MM.1S (cell line): Measurements from ENCODE around the gene PTPRN2.

Experiments used
- EZH2 ChIP-seq: fragments of 300-600 bp; sonication (generic); optimal IDR thresholded peaks from 2 replicates; pipeline ENCODE3; 2017; ENCODE audit warnings: low read depth, mild to moderate bottlenecking, antibody characterized with exemption, low read length, mixed read lengths
- TF ChIP-seq, protein P1 (sequence below): fragments of 300-600 bp; sonication (generic); IDR thresholded peaks from 2 replicates; pipeline ENCODE4 v1.5.1; 2016; ENCODE audit warnings: antibody characterized with exemption, low read length, mixed read lengths

DNA sequence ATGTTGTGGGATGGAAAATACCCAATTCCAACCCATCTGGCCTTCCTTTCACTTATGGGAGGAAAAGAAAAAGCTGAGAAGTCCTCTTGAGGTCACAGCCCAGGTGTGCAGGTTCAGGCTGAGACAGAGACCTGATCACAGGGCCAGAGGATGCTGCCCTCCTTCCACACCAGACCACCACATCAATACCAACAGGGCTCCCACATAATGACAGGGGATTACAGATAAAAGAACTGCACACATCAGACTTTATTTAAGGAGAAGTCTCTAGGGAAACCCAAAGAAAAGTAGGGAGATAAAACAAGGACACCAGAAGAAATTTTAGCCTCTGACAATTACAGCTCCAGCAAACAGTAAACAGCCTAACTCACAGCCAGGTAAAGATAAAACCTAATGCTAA is 548.4 kb downstream of the PTPRN2 start:
- TF ChIP-seq, protein P1, sequence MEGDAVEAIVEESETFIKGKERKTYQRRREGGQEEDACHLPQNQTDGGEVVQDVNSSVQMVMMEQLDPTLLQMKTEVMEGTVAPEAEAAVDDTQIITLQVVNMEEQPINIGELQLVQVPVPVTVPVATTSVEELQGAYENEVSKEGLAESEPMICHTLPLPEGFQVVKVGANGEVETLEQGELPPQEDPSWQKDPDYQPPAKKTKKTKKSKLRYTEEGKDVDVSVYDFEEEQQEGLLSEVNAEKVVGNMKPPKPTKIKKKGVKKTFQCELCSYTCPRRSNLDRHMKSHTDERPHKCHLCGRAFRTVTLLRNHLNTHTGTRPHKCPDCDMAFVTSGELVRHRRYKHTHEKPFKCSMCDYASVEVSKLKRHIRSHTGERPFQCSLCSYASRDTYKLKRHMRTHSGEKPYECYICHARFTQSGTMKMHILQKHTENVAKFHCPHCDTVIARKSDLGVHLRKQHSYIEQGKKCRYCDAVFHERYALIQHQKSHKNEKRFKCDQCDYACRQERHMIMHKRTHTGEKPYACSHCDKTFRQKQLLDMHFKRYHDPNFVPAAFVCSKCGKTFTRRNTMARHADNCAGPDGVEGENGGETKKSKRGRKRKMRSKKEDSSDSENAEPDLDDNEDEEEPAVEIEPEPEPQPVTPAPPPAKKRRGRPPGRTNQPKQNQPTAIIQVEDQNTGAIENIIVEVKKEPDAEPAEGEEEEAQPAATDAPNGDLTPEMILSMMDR = no peak
- TF ChIP-seq EZH2 = no peak
